ENCODE measurements around the gene FAM3D. TPM values are rescaled to one million over a fixed set of nuclear protein-coding genes. Genes with fewer than 3 reads are reported as not detected.

FAM3D gene
- total and polyA plus RNA-seq, 8 donors, result 0.32 to 2.1 (median 0.67) TPM

DNA sequence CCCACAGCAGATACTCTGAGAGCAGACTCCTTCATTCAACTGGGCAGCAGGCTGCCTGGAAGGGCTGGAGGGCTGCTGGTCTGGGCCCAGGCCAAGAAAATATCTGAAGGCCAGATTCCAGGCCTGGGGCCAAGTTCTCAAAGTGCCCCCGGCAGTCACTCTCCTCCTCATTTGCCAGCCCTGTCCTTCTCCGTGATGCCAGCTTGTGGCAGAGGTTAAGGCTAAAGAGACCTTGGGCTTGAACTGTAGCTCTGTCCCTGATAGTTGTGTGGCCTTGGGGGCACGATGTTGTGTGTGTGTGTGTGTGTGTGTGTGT lies 39.0 kb downstream of the FAM3D start:
- ATAC-seq (peak; percentile 58 to 79 (median 66)), FAIRE-seq (no peak), DNase-seq (peak in 5 of 6 donors; percentile 52 to 73 (median 67))
- Histone ChIP-seq H3K27ac (peak overlapping the region in 2 of 4 donors; percentile 69 to 74), H3K9me3 (no peaks in the 10 kb centered on the region), H3K4me1 (peaks cover 0 to 23% (median 10%) of the 10 kb centered on the region in 3 donors), H3K27me3 (no peaks in the 10 kb centered on the region), H3K36me3 (no peaks in the 10 kb centered on the region), H3K4me3 (no peak overlapping the region)
- 7 to 10% methylated on average over 3 of the region's 3 CpGs for WGBS, 2 donors
- intact Hi-C loops (cut with DNase I), result no loop called here
- TF ChIP-seq, protein P1, sequence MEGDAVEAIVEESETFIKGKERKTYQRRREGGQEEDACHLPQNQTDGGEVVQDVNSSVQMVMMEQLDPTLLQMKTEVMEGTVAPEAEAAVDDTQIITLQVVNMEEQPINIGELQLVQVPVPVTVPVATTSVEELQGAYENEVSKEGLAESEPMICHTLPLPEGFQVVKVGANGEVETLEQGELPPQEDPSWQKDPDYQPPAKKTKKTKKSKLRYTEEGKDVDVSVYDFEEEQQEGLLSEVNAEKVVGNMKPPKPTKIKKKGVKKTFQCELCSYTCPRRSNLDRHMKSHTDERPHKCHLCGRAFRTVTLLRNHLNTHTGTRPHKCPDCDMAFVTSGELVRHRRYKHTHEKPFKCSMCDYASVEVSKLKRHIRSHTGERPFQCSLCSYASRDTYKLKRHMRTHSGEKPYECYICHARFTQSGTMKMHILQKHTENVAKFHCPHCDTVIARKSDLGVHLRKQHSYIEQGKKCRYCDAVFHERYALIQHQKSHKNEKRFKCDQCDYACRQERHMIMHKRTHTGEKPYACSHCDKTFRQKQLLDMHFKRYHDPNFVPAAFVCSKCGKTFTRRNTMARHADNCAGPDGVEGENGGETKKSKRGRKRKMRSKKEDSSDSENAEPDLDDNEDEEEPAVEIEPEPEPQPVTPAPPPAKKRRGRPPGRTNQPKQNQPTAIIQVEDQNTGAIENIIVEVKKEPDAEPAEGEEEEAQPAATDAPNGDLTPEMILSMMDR (IDR thresholded peaks at IDR 0.05), result no peak

DNA sequence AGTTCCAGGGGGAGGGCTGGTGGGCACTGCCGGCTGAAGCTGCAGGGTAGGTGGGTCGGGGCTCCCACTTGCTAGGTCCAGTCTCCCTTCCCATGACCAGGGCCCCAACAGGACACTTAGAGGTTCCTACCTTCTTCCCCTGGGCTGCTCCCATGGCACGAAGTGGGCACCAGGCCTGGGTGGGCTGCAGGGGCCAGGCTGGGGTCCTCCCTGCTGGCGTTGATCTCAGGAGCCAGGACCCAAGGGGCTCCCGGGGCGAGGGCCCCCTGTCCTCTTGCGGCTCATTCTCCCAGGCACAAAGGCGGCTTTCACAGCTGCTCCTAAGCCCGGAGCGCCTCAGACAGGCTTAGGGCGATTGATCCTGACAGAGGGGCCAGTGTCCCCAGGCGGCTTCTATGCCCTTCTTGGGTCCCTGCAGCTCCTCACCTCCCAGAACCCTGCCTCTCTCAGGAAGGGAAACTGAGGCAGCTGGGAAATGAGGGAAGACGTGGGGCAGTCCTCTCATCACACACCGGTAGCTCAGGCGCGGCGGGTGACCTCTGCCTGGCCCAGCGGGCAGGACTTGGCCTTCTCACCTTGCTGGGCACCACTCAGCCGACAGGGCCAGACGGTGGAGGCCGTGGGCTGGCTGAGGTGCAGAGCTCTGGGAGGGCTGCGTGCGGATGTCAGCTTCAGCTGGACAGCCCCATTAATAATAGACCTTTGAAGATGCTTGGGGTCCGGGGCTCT lies 39.6 kb downstream of the FAM3D start:
- Histone ChIP-seq H3K27ac (peak overlapping the region in 2 of 4 donors; percentile 69 to 74), H3K36me3 (no peaks in the 10 kb centered on the region), H3K27me3 (no peaks in the 10 kb centered on the region), H3K4me3 (no peak overlapping the region), H3K9me3 (no peaks in the 10 kb centered on the region), H3K4me1 (peaks cover 0 to 23% (median 10%) of the 10 kb centered on the region in 3 donors)
- intact Hi-C loops (cut with DNase I), result no loop called here
- 39 to 43% methylated on average over 24 of the region's 24 CpGs for WGBS, 2 donors
- no peak for FAIRE-seq
- ATAC-seq, result peak; percentile 4 to 31 (median 24)
- no peak for DNase-seq
- TF ChIP-seq, protein P1 (IDR thresholded peaks at IDR 0.05), result no peak

- WGBS, 2 donors, result 87% methylated on average over 9 of the region's 9 CpGs
- ATAC-seq, result no peak
- DNase-seq, result no peak
- no peaks in the 10 kb centered on the region for H3K27me3 ChIP-seq
- no peak for FAIRE-seq
- H3K9me3 ChIP-seq, result no peaks in the 10 kb centered on the region
- TF ChIP-seq, protein P1 (IDR thresholded peaks at IDR 0.05), result no peak
- H3K36me3 ChIP-seq, result no peaks in the 10 kb centered on the region
- intact Hi-C loops (cut with DNase I), result no loop called here
- H3K27ac ChIP-seq, result no peak overlapping the region
- no peak overlapping the region for H3K4me3 ChIP-seq
- peaks cover 0 to 23% (median 10%) of the 10 kb centered on the region in 3 donors for H3K4me1 ChIP-seq
These were observed 41.3 kb downstream of the FAM3D start for GRCh38 chr3:58625196-58625824.

- intact Hi-C loops (cut with DNase I), result no loop called here
- H3K4me3 ChIP-seq, result no peak overlapping the region
- H3K27ac ChIP-seq, result no peak overlapping the region
- no peaks in the 10 kb centered on the region for H3K27me3 ChIP-seq
- WGBS, 2 donors, result 51 to 58% methylated on average over 3 of the region's 3 CpGs
- TF ChIP-seq, protein P1 (IDR thresholded peaks at IDR 0.05), result no peak
- FAIRE-seq (no peak), ATAC-seq (no peak), DNase-seq (no peak)
- peaks cover 0 to 18% (median 10%) of the 10 kb centered on the region in 3 donors for H3K4me1 ChIP-seq
- H3K36me3 ChIP-seq, result no peaks in the 10 kb centered on the region
- H3K9me3 ChIP-seq, result no peaks in the 10 kb centered on the region
These were observed 42.0 kb downstream of the FAM3D start for GRCh38 chr3:58624550-58624949.

DNA sequence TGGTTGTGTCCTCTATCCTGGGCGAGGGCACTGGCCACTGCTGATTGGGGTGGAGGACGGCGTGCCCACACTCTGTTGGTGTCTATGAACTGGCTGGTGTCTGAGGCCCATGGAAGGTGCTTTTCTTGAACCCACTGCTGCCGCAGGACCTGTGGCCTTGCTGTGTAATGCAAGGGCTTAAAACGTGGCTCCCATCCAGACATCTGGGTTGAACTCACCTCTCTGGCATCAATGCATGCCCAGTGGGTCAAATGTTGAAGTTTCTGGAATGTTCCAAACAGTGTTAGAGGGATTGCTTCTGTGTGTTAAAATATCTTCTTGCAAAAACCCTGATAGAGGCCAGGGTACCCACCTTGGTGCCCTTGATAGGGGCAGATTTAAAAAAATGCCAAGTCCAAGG lies 42.6 kb downstream of the FAM3D start:
- H3K4me1 ChIP-seq, result peaks cover 0 to 13% (median 10%) of the 10 kb centered on the region in 3 donors
- no peak overlapping the region for H3K4me3 ChIP-seq
- no peaks in the 10 kb centered on the region for H3K36me3 ChIP-seq
- TF ChIP-seq, protein P1 (IDR thresholded peaks at IDR 0.05), result no peak
- no peak for FAIRE-seq
- H3K9me3 ChIP-seq, result no peaks in the 10 kb centered on the region
- no peak for ATAC-seq
- no peaks in the 10 kb centered on the region for H3K27me3 ChIP-seq
- 78 to 84% methylated on average over 5 of the region's 5 CpGs for WGBS, 2 donors
- no peak overlapping the region for H3K27ac ChIP-seq
- DNase-seq, result no peak
- intact Hi-C loops (cut with DNase I), result no loop called here
